GM20431 (cell line): ENCODE results near the gene SLC35B1.

ENCODE experiments used
- in situ Hi-C: fragments of 300-500 bp; cut with MseI, MboI; formaldehyde crosslinking; loops from one replicate; pipeline ENCODE4 v1.15.0; 2020; ENCODE audit warnings: low sequenced_read_pairs; ENCODE audit not compliant: unreplicated experiment

SLC35B1 gene

GRCh38 chr17:49703557-49704277 is 4.0 kb downstream of the SLC35B1 start:
- in situ Hi-C loops, result no loop called here

- in situ Hi-C loops, result no loop called here
These were observed 6.8 kb downstream of the SLC35B1 start for GRCh38 chr17:49700960-49701359.

GRCh38 chr17:49699966-49700575 is 7.7 kb downstream of the SLC35B1 start:
- in situ Hi-C loops, result loop anchor here (5.0 kb wide), 1 partner anchor 128 kb away; no protein-coding TSS in a partner anchor

GRCh38 chr17:49698005-49698404 is 9.8 kb downstream of the SLC35B1 start:
- in situ Hi-C loops, result loop anchor here (5.0 kb wide), 1 partner anchor 126 kb away; no protein-coding TSS in a partner anchor

DNA sequence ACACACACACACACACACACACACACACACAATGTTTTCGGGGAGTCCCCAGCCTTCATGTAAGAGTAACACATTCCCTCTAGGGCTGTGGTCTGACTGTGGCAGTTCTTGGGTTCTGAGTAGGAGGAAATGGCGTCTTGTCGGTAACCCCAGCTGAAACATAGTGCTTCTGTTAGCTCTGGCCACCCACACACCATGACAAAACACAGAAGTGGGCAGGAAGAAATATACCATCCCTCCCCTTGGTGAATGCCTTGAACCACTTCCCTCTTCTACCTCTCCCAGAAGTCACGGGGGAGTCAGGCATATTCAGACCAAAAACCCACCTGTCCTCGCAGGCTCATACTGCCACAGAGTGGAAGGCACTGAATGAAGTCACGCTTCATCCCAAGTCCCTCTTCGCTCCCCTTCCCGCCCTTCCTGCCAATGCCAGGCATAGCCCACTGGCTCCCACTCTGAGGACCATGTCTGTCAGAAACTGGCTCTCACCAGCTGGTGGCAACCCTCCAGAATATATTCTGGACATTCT is 11.5 kb downstream of the SLC35B1 start:
- in situ Hi-C loops, result loop anchor here (5.0 kb wide), 1 partner anchor 124 kb away; no protein-coding TSS in a partner anchor

- in situ Hi-C loops, result loop anchor here (5.0 kb wide), 1 partner anchor 123 kb away; no protein-coding TSS in a partner anchor
These were observed 12.0 kb downstream of the SLC35B1 start for GRCh38 chr17:49695698-49696232.

- in situ Hi-C loops, result loop anchor here (5.0 kb wide), 1 partner anchor 123 kb away; no protein-coding TSS in a partner anchor
These were observed 12.7 kb downstream of the SLC35B1 start for GRCh38 chr17:49694847-49695697.

DNA sequence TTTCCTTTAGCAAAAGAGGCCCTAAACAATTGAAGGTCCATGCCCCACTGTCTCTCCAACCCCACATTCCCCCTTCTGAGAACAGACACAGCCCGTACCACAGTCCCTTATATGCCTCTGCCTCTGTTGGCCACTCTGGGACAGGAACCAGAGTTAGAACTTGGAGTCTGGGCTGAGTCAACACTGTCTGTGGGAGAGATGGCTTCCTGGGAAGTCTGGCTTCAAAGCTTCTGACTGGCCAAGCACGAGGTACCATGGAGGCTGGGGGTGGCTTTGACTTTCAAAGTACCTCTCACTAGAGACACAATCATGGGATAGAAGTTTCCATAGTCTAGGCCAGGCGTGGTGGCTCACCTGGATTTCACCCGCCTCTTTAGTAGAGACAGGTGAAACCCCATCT is 15.0 kb downstream of the SLC35B1 start:
- in situ Hi-C loops, result no loop called here

DNA sequence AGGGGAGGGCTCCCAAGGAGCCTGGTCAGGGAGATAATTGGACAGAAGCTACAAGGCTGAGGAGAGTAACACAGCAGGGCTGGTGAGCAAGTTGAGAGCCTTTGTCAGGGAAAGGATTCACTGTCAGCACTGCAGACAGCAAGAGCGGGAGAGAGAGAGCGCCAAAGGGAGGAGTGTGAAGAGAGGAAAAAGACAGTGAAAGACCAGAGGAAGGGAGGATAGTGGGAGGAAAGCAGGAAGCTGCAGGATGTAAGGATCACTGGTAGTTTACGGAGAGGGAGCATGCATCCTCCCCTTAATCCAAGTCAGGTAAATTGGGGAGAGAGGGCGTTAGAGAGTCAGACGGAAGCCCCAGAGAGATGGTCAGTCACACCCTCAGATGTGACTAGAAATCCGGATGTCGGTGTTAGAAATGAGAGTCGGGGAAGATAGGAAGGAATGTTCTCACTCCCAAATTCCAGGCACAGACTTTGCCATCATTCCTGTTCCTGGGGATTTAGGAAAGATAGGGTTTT is 16.0 kb downstream of the SLC35B1 start:
- in situ Hi-C loops, result no loop called here

DNA sequence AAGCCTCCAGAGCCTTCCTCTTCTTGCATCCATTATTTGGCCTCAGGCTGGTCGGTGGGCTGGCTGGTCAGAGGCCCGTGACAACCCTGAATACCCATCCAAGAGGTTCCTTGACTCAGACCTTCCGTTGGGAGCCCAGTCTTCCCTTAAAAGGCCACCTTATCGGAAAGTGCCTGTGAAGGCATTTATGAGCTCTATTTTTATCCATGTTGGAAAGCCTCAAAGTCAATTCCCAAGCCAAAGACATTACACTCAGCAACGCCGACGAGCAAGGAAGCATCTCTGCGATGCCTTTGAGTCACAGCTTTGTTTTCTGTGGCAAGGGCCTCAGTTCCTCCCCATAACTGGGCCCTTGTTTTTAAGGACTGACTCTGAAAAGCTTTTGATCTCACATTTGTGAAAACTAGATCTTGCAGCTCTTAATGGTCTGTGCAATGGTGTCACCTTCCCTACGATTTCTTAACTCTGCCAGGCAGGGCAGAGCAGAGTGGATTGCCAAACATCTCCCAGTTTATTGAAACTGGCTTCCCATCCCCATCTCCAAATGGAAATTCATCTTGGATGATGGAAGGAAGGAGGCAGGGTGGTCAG is 16.6 kb downstream of the SLC35B1 start:
- in situ Hi-C loops, result no loop called here

DNA sequence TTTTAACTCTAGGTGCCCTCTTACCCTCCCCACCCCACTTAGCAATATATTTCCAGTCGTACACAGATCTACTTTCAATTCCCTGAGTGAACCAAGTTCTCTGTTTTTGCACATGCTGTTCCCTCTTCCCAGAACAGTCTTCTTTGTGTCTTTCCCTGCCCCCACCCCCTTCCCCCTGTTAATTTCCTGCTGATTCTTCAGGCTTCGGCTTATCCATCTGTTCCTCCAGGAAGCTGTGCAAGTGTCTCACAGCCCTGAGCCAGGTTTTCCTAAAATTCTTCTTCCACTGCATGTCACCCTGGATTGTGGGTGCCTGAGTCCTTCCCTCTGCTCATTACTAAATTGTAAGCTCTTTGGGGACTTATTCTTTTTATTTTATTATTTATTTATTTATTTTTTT is 17.5 kb downstream of the SLC35B1 start:
- in situ Hi-C loops, result no loop called here

DNA sequence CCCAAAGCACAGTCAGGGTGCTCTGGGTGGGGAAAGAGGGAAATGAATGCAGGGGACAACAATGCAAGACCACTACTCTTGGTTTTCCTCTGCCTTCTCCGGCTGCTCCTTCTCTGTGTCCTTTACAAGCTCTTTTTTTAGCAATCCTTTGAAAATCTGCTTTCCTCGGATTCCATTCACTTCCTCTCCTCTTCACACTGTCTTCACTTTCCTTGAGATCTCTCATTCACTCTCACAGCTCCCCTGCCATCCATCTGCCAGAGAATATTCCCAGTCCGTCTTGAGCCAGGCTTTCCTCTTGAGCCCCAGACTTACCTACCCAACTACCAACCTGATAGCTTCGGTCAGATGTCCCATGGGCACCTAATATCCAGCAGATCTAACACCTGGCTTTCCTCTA is 18.9 kb downstream of the SLC35B1 start:
- in situ Hi-C loops, result no loop called here

- in situ Hi-C loops, result no loop called here
These were observed 19.8 kb downstream of the SLC35B1 start for GRCh38 chr17:49687878-49688491.

DNA sequence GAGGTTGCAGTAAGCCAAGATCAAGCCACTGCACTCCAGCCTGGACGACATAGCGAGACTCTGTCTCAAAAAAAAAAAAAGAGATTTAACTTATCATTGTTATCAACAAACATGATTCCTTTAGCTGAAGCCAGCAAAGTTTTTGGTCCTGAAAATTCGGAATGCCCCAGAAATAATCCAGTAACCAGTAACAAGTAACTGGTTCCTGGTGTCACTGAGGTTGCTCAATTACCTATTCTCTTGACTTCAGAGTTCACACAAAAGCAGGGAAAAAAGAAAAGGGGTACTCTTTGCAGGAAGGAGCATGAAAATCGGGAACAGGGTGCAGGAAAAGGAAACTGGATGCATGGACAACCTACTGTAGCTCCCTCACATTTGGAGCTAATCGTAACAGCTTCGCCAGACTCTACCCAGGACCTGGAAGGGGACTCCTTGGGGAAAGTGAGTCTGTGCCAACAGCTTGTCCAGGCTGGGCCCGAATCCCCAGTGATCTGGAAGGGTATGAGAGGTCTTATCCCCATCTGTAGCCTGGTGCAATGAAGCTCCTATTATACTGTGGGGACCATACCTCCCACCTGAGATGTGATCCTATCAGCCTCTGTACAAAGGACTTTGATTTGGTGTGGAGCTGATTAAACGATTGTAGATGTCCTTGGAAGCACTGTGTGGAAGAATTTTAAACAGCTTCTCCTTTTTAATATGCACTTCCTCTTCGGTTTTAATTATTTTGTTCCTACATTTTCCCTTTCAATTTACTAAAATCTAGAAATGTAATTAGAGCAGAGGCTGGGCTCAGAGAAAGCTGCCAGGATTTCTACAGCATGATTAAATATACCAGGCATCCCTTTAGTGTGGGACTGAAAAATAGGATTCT is 26.4 kb downstream of the SLC35B1 start:
- in situ Hi-C loops, result no loop called here

- in situ Hi-C loops, result no loop called here
These were observed 27.4 kb downstream of the SLC35B1 start for GRCh38 chr17:49680314-49680713.

GRCh38 chr17:49677933-49678847 is 29.6 kb downstream of the SLC35B1 start, which contains the start of gene SPOP:
Gene SPOP, minus strand, starts transcription at chr17:49678097. Its CDS starts 55,287 bp downstream, at chr17:49622810.
- in situ Hi-C loops, result no loop called here
